ENCODE data around the gene RELL1.

The RELL1 gene

DNA sequence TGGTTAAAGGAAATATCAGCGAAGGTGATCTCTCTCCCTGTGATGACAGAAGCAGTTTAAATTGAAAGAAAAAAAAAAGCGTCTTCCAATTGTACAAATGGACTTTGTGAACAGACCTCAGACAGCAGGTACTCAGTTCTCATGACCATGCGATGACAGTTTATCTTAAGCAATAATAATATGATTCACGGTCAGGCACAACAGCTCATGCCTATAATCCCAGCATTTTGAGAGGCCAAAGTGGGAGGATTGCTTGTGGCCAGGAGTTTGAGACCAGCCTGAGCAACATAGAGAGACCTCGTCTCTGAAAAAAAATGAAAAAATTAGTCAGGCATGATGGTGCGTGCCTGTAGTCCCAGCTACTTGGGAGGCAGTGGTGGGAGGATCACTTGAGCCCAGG, 51.0 kb downstream of the RELL1 start:
- DNase-seq (ENCODE audit: low read depth in 2 of 2): no peak

DNA sequence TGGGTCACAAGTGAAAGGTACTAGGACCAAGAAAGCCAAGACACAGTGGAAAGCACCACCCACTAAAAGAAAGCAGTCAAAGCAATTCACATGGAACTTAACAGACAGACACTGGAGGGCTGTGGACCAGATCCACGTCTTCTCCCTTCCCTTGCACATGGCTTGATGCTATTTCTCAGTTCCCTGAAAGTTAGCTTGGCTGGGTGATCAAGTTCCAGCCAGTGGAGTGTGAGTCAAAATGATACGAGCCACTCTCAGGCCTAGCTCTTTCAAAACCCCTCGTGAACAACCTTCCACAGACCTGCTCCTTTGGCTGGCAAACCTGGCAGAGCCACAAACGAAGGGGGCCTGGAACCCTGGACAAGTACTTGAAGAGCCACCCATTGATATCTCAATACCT, 52.0 kb downstream of the RELL1 start:
- no peak for DNase-seq (ENCODE audit: low read depth in 2 of 2)

DNA sequence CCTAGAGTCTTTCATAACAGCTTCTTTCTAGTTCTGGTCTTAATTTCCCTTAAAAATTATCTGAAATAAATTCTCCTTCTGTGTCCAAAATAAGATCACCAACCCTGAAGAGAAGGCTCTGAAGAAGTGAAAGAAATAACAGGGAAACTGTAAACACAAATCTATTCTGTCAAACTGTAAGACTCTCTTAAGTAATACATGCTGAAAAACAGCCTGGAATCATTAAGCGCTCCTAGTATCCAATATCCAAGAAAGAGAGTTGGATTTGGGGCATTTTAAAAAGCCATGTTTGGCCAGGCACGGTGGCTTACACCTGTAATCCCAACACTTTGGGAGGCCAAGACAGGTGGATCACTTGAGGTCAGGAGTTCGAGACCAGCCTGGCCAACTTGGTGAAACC, 53.3 kb downstream of the RELL1 start:
- no peak for DNase-seq (ENCODE audit: low read depth in 2 of 2)

DNA sequence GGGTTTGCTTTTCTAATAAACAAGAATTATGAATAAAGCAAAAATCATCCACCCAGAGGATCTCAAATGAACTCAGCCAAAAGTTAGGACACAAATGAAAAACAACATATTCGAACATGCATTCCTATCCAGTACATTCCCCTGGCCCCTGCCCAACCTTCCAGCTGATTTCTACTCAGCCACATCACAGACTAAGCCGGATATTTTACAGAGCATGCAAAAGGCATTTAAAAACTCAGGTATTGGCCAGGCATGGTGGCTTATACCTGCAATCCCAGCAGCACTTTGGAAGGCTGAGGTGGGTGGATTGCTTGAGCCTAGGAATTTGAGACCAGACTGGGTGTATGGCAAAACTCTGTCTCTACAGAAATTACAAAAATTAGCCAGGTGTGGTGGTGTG, 54.6 kb downstream of the RELL1 start:
- no peak for DNase-seq (ENCODE audit: low read depth in 2 of 2)

DNA sequence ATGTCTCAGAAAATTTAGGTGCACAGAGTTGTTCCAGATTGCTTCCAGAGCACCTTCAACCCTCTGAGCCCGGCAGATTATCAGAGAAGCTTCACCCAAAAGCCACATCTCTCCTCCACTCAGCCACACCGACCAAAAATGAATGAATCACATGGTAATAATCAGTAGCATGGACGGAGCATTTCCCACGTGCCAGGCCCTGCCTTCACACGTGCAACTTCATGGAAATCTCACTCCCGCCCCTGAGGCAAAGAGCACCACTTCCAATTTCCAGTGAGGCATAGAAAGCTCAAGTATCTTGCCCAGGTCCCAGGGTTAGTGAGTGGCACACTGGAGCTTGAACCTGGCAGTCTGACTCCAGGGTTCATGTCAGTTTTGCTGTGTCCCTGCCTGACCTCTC, 56.5 kb downstream of the RELL1 start:
- no peak for DNase-seq (ENCODE audit: low read depth in 2 of 2)

DNA sequence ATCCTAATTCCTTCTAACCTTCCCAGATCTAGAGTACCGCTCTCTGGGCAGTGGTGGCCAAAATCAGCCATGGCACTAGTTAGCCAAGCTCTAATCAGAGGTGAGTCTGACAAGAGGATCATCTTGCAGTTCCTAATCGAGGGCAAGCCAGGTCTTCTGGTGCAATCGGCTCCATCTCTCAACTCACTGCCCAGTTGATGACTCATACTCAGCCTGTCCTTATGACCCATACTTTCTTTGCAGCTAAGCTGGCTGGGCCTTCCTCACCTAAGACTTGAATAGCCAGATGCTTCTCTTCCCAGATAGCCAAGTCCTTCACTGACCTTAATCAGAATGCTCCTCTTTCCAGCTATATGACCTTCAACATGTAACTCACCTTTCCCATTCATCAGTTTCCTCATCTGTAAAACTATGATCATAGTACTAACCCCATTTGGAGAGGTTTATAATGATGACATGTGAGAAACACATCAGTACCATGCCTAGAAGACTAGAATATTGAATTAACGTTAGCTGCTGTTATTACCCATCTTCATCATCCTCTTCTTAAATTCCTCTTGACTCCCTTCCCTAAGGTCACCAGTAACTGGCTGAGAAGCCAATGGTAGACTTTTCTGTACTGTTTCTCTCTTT, 57.1 kb downstream of the RELL1 start:
- DNase-seq (ENCODE audit: low read depth in 2 of 2): no peak

DNA sequence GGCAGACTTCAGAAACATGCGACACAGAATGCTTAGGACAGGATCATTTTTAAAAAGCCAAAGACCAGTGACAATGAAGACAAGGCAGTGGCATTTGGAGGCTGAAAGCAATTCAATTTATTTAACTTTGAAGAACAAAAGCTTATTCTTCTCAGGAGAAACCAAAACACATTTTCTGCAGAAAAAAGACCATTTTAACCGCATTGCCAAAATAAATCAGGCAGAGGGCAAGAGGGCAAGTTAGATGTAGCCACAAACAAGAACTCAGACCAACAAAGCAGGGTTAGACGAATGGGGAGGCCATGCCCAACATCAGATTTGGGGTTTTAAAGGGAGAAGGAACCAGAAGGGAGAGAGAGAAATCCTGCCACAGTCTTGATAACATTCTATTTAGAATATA, 58.9 kb downstream of the RELL1 start:
- no peak for DNase-seq (ENCODE audit: low read depth in 2 of 2)

DNA sequence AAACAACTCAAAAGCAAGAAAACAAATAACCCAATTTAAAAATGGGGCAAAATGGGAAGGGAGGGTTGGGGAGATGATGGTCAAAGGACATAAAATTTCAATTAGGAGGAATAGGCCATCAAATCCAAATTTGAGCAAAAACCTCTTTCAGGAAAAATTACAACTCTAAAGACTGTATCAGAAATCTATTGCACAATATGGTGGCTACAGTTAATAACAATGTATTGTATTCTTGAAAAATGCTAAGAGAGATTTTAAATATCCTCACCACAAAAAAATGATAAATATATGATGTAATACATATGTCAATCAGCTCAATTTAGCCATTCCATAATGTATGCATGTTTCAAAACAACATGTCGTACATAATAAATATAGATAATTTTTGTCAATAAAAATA, 60.7 kb downstream of the RELL1 start:
- DNase-seq (ENCODE audit: low read depth in 2 of 2): no peak

DNA sequence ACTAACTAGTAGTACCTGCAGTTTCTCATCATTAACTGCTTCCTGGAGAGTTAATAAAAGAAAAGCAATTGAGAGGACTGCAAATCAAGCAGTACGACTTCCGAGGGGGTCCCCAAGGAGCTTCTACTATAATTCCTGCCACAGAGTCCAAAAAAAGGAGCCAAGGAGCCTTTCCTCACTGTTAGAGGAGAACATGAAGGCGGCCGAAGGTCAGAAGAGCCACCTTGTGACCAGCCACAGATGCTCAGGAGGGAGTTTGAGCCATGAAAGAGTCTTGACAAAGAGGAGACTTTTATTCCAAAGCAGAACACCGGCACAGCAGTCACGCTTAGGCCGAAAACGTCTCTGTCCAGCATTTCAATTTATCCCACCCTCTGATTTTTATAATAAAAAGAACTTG, 62.2 kb downstream of the RELL1 start:
- DNase-seq (ENCODE audit: low read depth in 2 of 2): no peak

DNA sequence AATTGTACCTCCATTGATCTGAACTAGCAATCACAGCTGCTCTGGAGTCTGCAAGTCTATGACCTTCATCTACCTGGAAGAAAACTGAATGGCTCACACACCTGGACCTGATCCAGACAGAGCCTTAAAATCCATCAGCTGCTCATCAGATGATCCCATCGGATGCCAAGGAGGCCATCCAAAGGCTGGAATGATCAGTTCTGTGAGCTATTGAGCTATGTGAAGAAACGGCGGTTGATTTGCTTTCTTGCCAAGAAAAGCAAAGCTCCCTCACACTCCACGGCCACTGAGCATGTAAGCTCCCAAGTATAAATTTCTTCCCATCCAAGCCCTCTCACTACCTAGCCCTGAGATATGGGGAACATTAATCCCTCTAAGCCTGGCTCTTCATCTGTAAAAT, 63.1 kb downstream of the RELL1 start:
- no peak for DNase-seq (ENCODE audit: low read depth in 2 of 2)

DNA sequence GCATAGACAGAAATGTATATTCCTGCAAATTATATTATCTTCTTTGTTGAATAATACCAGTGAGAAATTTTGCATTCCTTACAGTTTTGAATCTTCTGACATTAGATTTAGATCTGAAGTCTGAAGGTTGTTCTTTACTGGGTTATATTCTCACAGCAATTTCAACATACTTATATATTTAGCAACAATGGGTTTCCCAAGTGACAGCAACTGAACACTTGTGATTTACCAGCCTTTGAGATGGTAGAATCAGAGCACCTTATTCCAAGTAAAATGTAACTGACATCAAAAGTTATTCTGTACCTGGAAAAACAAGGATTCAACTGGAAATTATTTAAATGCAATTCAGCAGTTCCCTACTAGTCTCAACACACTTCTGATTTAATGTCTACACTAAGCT, 66.0 kb downstream of the RELL1 start:
- DNase-seq (ENCODE audit: low read depth in 2 of 2): no peak

DNA sequence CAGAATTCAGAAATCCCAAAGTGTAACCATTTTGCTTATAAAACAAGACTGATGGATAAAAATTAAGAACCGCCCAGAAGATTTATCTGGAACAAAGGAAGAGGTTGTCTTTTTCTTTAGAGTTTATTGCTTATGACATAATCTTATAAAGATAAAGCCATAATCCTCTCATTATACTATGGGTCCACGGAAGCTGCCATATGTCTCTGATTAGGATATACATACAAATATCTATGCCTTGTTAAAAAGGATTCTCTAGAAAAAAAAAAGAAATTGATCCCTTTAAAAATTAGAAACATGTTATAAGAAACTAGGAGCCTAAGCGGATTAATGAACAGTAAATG, 70.5 kb downstream of the RELL1 start:
- DNase-seq (ENCODE audit: low read depth in 2 of 2): no peak

DNA sequence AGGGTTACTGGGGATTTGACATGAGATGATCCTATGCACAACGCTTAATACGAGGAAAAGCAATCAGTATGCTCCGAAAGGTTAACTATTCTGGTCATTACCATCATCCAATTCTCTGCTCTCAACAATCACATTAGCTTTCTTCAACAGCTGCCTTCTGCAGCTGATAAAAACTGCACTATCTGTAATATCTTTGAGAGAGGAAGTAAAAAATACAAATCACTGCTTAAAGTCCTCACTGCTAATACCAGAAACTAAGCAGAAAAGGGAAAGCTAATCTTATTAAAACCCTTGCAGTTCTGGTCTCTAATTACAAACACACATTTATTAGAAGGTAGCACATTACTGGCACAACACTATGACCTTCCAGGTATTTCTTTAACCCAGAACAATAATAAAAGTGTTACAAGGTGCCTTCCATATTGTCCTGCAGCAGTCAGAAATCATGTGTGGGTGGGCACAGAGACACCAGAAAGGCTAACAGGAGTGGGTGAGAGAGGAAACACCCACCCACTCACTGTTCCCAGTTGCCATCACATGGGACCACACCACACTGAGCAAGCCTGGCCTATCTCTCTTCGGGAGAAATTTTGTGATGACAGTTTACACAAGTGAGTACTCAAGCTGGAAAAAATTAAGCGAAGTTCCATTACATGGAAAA, 71.0 kb downstream of the RELL1 start:
- DNase-seq (ENCODE audit: low read depth in 2 of 2): no peak

DNA sequence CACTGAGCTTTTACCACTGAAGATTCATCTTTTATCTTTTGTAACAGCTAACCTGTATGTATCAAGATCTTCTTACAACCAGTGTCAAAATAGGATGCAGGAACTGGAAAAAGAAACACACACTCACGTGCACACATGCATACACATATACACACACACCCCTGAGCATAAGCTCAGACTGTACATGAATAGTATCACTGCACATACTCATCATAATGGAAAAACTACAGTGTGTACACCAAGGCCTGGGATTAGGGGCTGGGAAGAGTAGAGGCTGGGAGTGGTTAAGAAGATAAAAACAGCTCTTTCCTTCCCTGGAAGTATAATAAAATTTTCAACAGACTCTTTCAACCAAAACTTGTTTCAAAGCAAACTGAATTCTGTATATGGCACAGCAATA, 73.4 kb downstream of the RELL1 start:
- no peak for DNase-seq (ENCODE audit: low read depth in 2 of 2)

DNA sequence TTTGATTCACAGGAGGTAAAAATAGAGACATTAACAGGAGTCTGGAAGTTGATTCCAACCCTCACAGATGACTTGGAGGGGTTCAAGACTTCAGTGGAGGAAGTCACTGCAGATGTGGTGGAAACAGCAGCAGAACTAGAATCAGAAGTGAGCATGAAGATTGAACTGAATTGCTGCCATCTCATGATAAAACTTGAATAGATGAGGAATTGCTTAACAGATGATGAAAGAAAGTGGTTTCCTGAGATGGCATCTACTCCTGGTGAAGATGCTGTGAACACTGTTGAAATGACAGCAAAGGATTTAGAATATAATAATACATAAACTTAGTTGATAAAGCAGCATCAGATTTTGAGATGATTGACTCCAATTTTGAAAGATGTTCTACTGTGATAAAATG, 76.5 kb downstream of the RELL1 start:
- no peak for DNase-seq (ENCODE audit: low read depth in 2 of 2)

DNA sequence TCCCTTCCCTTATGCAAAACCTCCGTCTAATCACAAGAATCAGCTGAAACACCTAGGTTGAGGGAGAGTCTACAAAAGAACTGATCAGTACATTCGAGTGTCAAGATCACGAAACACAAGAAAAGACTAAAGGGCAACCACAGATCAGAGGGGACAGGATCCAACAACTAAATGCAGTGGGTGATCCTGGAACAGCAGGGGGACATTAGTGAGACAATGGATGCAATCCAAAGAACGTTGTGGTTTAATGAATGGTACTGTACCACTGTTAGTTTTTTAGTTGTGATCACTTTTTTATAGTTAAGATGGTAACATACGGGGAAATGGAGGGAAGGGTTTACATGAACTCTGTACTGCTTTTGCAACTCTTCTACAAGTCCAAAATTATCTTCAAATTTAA, 79.2 kb downstream of the RELL1 start:
- no peak for DNase-seq (ENCODE audit: low read depth in 2 of 2)

DNA sequence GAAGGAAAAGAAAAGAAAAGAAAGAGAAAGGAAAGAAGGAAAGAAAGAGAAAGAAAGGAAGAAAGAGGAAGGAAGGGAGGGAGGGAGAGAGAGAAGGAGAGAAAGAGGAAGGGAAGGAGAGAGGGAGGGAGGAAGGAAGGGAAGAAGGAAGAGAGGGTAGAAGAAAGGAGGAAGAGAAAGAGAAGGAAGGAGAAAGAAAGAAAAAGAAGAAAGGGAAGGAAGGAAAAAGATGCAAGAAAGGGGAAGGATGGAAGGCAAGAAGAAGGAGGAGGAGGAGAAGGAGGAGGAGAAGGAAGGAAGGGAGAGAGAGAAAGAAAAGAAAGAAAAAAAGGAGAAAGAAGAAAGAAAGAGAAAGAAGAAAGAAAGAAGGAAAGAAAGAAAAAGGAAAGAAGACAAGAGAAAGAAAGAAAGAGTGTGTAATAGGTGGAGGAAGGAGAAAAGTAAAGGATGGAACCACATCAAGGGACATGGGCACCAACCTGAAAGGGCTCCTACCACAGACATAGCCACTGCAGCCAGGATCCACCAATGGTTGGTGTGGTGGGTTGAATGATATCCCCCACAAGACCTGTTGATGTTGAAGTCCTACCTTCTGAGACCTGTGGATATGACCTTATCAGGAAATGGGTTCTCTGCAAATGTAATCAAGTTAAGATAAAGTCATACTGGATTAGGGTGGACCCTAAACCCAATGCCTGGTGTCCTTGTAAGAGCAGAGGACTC, 80.2 kb downstream of the RELL1 start:
- no peak for DNase-seq (ENCODE audit: low read depth in 2 of 2)

DNA sequence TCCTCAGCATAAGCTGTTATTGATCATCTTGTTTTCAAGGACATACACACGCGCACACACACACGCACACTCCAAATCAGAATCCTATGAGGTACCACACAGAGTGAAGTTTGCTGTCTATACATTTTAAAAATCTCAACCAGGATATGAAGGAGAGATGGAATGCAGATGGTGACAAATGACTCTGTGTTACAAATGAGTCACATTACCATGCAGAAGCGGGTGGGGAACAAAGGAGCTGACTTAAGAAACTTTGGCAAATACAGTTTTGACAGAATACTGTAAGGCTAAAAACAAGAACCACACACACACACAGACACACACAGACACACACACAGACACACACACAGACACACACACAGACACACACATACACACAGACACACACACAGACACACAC, 81.7 kb downstream of the RELL1 start:
- DNase-seq (ENCODE audit: low read depth in 2 of 2): no peak

DNA sequence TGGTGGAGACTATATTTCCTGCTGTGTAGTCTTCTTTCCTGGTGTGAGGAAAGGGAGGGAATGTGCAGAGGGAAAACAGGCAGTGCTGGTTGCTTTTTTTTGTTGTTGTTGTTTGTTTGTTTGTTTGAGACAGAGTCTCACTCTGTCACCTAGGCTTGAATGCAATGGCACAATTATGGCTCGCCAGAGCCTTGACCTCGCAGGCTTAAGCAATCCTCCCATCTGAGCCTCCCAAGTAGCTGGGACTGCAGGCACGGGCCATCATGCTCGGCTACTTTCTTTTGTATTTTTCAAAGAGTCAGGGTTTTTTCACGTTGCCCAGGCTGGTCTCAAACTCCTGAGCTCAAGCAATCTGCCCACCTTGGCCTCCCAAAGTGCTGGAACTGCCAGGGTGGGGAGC, 82.5 kb downstream of the RELL1 start:
- no peak for DNase-seq (ENCODE audit: low read depth in 2 of 2)

DNA sequence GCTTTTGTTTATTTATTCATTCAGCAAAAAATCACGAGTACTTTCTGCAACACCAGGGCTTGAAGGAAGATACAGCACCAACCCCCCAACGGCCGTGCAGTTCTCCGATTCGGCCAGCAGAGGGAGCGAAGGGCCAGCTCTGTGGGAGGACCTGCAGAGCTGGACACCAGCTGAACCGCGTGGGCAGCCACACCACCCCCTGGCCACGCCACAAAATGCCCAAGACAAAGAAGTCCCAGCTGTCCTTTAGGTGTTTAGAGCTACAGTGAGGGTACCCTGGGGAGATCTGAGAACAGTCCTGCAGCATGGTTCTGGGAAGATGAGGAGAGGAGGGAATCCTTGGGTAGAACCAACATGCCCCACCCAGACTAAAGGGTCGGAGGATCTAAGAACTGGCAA, 83.1 kb downstream of the RELL1 start:
- DNase-seq (ENCODE audit: low read depth in 2 of 2): peak; percentile 36 to 56

DNA sequence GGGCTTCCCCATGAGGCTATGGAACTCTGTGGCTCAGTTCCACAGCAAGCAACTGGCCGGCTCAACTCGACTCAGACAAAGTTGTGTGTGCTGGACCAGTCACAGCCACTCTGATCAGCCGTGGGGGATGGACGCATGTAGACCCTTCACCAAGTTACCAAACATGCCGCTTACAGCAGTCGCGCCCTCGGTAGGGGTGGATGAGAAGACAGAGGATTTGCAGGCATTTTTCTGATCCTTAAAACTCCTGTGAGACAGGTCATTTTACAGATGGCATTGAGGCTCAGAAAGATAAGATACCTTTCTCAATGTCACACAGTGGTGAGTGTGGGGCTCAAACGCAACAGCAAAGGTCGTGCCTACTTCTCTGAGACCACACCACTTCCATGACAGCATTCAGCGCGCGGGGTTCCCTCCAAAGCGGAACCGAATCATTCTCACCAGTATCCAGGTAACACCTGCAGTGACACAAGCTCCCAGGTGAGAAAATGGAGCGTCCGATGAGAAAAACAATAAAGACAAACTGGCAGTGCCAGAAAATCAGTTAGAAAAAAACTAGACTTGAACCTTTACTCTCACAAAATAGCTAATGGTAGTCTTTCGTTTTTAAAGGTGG, 83.6 kb downstream of the RELL1 start:
- no peak for DNase-seq (ENCODE audit: low read depth in 2 of 2)

DNA sequence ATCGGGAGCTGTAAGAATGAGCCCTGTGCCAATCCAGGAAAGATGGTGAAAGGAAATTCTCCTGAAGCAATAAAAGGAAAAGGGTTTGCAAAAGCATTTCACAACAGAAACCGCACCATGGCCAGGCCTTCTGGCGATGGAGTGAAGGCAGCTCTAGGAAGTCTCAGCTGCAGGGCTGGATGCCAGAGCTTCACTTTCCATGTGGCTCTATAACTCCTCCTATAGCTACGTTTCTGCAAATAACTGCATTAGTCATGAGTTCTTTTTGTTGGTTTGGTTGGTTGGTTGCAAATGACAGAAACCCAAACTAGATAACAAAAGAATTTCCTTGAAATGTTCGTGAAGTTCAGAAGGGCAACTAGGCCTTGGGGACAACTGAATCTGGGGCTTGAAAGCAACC, 84.6 kb downstream of the RELL1 start:
- DNase-seq (ENCODE audit: low read depth in 2 of 2): no peak

Data from stimulated activated CD8-positive, alpha-beta memory T cell treated with anti-CD3 and anti-CD28 coated beads, Interleukin-15, amount 100 ng/mL, for 48 hours (primary cell).